Kidney (tissue), 14 donors: Measurements from ENCODE around the gene SCMH1. TPM values are rescaled to one million over a fixed set of nuclear protein-coding genes. Genes with fewer than 3 reads are reported as not detected.

Source experiments
- DNase-seq, 5 donors: peaks; one replicate each; pipeline ENCODE4 v3.0.0-alpha.2; 2013 to 2020
- FAIRE-seq: peaks from 2 replicates; lab custom pipeline; 2012; peaks lifted over from hg19 to GRCh38; lab: Jason Lieb, UNC
- H3K27ac ChIP-seq, 2 donors: one replicate each; pipeline ENCODE4 v1.7.0; 2013; ENCODE audit warnings: low read depth in 2 of 2, low read length in 2 of 2, inconsistent platforms in 1 of 2
- H3K27me3 ChIP-seq: one replicate; pipeline ENCODE4 v1.7.1; 2013; ENCODE audit warnings: low read length, inconsistent platforms; ENCODE audit not compliant: control insufficient read depth, insufficient read depth
- H3K36me3 ChIP-seq, 3 donors: one replicate each; pipeline versions ENCODE4 v1.7.0 to v1.7.1; 2013; ENCODE audit warnings: low read length in 3 of 3, control low read depth in 1 of 3, inconsistent platforms in 1 of 3; ENCODE audit not compliant: insufficient read depth in 3 of 3, control insufficient read depth in 2 of 3
- H3K4me1 ChIP-seq, 3 donors: one replicate each; pipeline versions ENCODE4 v1.7.0 to v1.7.1; 2013; ENCODE audit warnings: low read length in 3 of 3, inconsistent platforms in 1 of 3, low read depth in 1 of 3; ENCODE audit not compliant: control insufficient read depth in 2 of 3, insufficient read depth in 2 of 3
- H3K4me3 ChIP-seq, 3 donors: one replicate each; pipeline versions ENCODE4 v1.7.0 to v1.8.1; 2013; ENCODE audit warnings: low read length in 3 of 3, control low read depth in 1 of 3, inconsistent platforms in 1 of 3
- H3K9ac ChIP-seq, 3 donors: one replicate each; pipeline versions ENCODE4 v1.7.0 to v1.7.1; 2013; ENCODE audit warnings: low read length in 3 of 3, control low read depth in 1 of 3, inconsistent platforms in 1 of 3
- H3K9me3 ChIP-seq, 3 donors: one replicate each; pipeline versions ENCODE4 v1.7.0 to v1.7.1; 2013; ENCODE audit warnings: low read length in 3 of 3, control low read depth in 1 of 3, inconsistent platforms in 1 of 3; ENCODE audit not compliant: control insufficient read depth in 2 of 3, insufficient read depth in 1 of 3
- CTCF ChIP-seq: IDR thresholded peaks from 3 replicates; pipeline ENCODE4 v1.5.1; 2012; ENCODE audit warnings: mild to moderate bottlenecking, moderate library complexity, borderline replicate concordance; ENCODE audit not compliant: insufficient read depth; ENCODE audit errors: extremely low read depth
- intact Hi-C: fragments of 100-400 bp; cut with DNase I; formaldehyde crosslinking; loops from one replicate; pipeline ENCODE4 v1.11.1; 2022
- polyA plus RNA-seq: library from polyadenylated mRNA; stranded (reverse); fragments of 350-450 nt; fragmentation: Illumina TruSeq; extraction: RNeasy Lipid Tissue Mini Kit (QIAGEN cat#74804); gene quantifications from one replicate; pipeline ENCODE4 v1.2.3, GENCODE V29; 2014; ENCODE audit warnings: low read depth, low replicate concordance; ENCODE audit not compliant: insufficient read depth
- total RNA-seq: library from RNA; stranded (reverse); fragmentation: NEBNext Ultra II Directional; extraction: Animal tissue kit (Norgen Biotek cat#: 25700); gene quantifications from one replicate; pipeline ENCODE4 v1.2.1, GENCODE V29; 2021
- donor health status: control.
- donor health status: control.
- donor health status: control.
- donor health status: control.
- donor health status: control.
- donor health status: DM: yes; HTN: yes; CAD: no.
- donor health status: Normal renal cell carcinoma (clear cell type).

SCMH1 gene
- total and polyA plus RNA-seq, 2 donors from 2014 or later = 26.4 to 58.3 TPM

GRCh38 chr1:41278076-41278475, 36.0 kb upstream of the SCMH1 start:
- no peaks in the 10 kb centered on the region for H3K9me3 ChIP-seq
- FAIRE-seq = no peak
- no peak for TF ChIP-seq CTCF

DNA sequence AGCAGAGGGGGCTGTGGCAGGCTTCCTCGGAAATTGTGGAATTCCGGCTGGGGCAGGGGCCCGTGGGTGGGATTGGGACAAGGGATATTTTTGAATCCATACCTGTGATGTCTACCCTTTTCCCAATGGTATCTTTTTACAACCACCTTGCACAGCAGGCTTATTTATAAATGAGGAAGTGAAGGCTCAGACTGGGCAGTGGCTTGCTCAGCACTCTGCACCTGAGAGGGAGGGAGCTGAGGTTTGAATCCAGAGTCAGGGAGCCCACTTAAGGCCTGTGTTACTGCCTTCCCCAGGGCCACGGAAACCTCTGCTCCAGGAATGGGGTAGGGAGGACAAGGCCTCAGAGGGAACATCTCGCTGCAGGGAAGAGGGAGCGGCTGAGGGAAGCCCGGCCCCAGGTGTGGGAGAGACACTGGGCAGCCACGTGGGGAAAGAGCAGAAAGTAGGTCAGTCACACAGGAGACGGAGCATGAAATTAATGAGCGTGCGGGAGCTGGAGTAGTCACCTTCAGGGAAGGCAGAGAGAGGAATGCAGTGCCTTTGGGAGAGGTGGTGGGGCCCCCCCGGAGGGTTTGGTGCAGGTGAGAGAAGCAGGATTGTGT, 35.4 kb upstream of the SCMH1 start:
- Histone ChIP-seq H3K27me3 (no peaks in the 10 kb centered on the region), H3K9me3 (no peaks in the 10 kb centered on the region), H3K27ac (no peak overlapping the region), H3K4me3 (no peak overlapping the region), H3K4me1 (peaks cover 0 to 6% (median 2%) of the 10 kb centered on the region in 3 donors), H3K36me3 (no peaks in the 10 kb centered on the region), H3K9ac (no peak overlapping the region)
- no peak for TF ChIP-seq CTCF
- FAIRE-seq = no peak
- DNase-seq = peak; percentile 53 to 86 (median 77)
- intact Hi-C loops = no loop called here

More at GRCh38 chr1:41278076-41278475, 36.0 kb upstream of the SCMH1 start:
- intact Hi-C loops = no loop called here
- Histone ChIP-seq H3K4me3 (no peak overlapping the region), H3K4me1 (peaks cover 0 to 6% (median 4%) of the 10 kb centered on the region in 3 donors), H3K27me3 (no peaks in the 10 kb centered on the region), H3K27ac (no peak overlapping the region), H3K9ac (no peak overlapping the region), H3K36me3 (no peaks in the 10 kb centered on the region)
- no peak for DNase-seq

GRCh38 chr1:41275831-41276230, 33.7 kb upstream of the SCMH1 start:
- Histone ChIP-seq H3K4me1 (peaks cover 0 to 6% (median 2%) of the 10 kb centered on the region in 3 donors), H3K9ac (no peak overlapping the region), H3K36me3 (no peaks in the 10 kb centered on the region), H3K4me3 (no peak overlapping the region), H3K27me3 (no peaks in the 10 kb centered on the region), H3K9me3 (no peaks in the 10 kb centered on the region), H3K27ac (no peak overlapping the region)
- intact Hi-C loops = no loop called here
- FAIRE-seq = no peak
- no peak for TF ChIP-seq CTCF
- no peak for DNase-seq
